ENCODE data around the gene WASF3. TPM values are rescaled to one million over a fixed set of nuclear protein-coding genes. Genes with fewer than 3 reads are reported as not detected.

The WASF3 gene
- total and polyA plus RNA-seq, 8 donors = 3.6 to 9.3 (median 5.2) TPM

- FAIRE-seq (no peak), DNase-seq (no peak)
- WGBS, 2 donors = 95 to 96% methylated on average over 4 of the region's 4 CpGs
These were observed 95.8 kb downstream of the WASF3 start for GRCh38 chr13:26653310-26653709.

GRCh38 chr13:26653842-26654241, 96.4 kb downstream of the WASF3 start:
- no peak for ATAC-seq
- no peak for FAIRE-seq
- H3K9me3 ChIP-seq = no peaks in the 10 kb centered on the region
- no peaks in the 10 kb centered on the region for H3K4me1 ChIP-seq
- no peaks in the 10 kb centered on the region for H3K36me3 ChIP-seq
- H3K4me3 ChIP-seq = no peak overlapping the region
- TF ChIP-seq, protein P1, sequence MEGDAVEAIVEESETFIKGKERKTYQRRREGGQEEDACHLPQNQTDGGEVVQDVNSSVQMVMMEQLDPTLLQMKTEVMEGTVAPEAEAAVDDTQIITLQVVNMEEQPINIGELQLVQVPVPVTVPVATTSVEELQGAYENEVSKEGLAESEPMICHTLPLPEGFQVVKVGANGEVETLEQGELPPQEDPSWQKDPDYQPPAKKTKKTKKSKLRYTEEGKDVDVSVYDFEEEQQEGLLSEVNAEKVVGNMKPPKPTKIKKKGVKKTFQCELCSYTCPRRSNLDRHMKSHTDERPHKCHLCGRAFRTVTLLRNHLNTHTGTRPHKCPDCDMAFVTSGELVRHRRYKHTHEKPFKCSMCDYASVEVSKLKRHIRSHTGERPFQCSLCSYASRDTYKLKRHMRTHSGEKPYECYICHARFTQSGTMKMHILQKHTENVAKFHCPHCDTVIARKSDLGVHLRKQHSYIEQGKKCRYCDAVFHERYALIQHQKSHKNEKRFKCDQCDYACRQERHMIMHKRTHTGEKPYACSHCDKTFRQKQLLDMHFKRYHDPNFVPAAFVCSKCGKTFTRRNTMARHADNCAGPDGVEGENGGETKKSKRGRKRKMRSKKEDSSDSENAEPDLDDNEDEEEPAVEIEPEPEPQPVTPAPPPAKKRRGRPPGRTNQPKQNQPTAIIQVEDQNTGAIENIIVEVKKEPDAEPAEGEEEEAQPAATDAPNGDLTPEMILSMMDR (IDR thresholded peaks at IDR 0.05) = no peak
- no peak overlapping the region for H3K27ac ChIP-seq
- WGBS, 2 donors = 94 to 98% methylated on average over 4 of the region's 4 CpGs
- no peaks in the 10 kb centered on the region for H3K27me3 ChIP-seq
- DNase-seq = no peak
- intact Hi-C loops (cut with DNase I) = no loop called here

More at GRCh38 chr13:26653310-26653709, 95.8 kb downstream of the WASF3 start:
- Histone ChIP-seq H3K4me1 (no peaks in the 10 kb centered on the region), H3K27ac (no peak overlapping the region), H3K9me3 (no peaks in the 10 kb centered on the region), H3K36me3 (no peaks in the 10 kb centered on the region), H3K27me3 (no peaks in the 10 kb centered on the region), H3K4me3 (no peak overlapping the region)
- TF ChIP-seq, protein P1 (IDR thresholded peaks at IDR 0.05) = no peak
- ATAC-seq = no peak
- intact Hi-C loops (cut with DNase I) = no loop called here

DNA sequence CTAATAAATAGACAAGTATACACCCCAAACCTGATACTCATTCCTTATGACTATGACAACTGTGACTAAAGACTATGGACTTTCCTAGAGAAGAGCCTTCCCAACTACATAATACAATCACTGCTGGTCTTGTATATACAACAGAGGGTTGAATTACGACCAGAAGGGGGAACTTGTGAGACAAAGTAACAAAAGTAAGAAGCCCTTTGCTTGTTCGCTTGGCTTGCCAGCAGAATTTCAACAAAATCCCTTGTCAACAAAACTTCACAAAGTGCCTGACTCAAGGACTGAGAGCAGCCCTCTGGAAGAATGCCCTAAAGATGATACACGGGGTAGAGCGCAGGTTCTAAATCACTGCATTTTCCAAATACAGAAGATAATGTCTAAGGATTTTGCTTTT, 99.4 kb downstream of the WASF3 start:
- no peak for ATAC-seq

GRCh38 chr13:26658448-26659385, 101.2 kb downstream of the WASF3 start:
- ATAC-seq = peak in 1 of 4 donors; percentile 50

More for the DNA sequence above, 99.4 kb downstream of the WASF3 start:
- WGBS, 2 donors = 85 to 89% methylated on average over 4 of the region's 4 CpGs
- no peak for DNase-seq
- intact Hi-C loops (cut with DNase I) = no loop called here
- Histone ChIP-seq H3K27me3 (no peaks in the 10 kb centered on the region), H3K27ac (no peak overlapping the region), H3K4me1 (no peaks in the 10 kb centered on the region), H3K9me3 (no peaks in the 10 kb centered on the region), H3K36me3 (no peaks in the 10 kb centered on the region), H3K4me3 (no peak overlapping the region)
- FAIRE-seq = no peak
- TF ChIP-seq, protein P1 (IDR thresholded peaks at IDR 0.05) = no peak

More at GRCh38 chr13:26658448-26659385, 101.2 kb downstream of the WASF3 start:
- TF ChIP-seq, protein P1 (IDR thresholded peaks at IDR 0.05) = no peak
- DNase-seq = no peak
- Histone ChIP-seq H3K27ac (no peak overlapping the region), H3K4me1 (no peaks in the 10 kb centered on the region), H3K36me3 (no peaks in the 10 kb centered on the region), H3K4me3 (no peak overlapping the region), H3K27me3 (no peaks in the 10 kb centered on the region), H3K9me3 (no peaks in the 10 kb centered on the region)
- 85 to 90% methylated on average over 4 of the region's 4 CpGs for WGBS, 2 donors
- intact Hi-C loops (cut with DNase I) = no loop called here
- FAIRE-seq = no peak

Data from pancreas (tissue), 10 donors.